IMR-90 (cell line): ENCODE results near the gene WDTC1. TPM values are rescaled to one million over a fixed set of nuclear protein-coding genes. Genes with fewer than 3 reads are reported as not detected.

Experiments used
- ATAC-seq: fragments of 200-7000 bp; cut with Tn5 transposase; 2 replicates; pipeline ENCODE4 v1.9.1; 2020; ENCODE audit warnings: low read depth, mild to moderate bottlenecking, moderate library complexity
- BruUV-seq: library from RNA; stranded (reverse); fragments of 400-500 nt; replicated peaks from 2 replicates; lab custom pipeline; 2021; lab: Mats Ljungman, UMichigan
- CTCF ChIA-PET: fragments of 300-600 bp; formaldehyde crosslinking; extraction: SDS; loops from one replicate; lab custom pipeline; 2021; ENCODE audit warnings: antibody characterized with exemption; lab: Yijun Ruan, JAX
- POLR2A ChIA-PET: fragments of 300-600 bp; sonication (Branson Sonifier 250); formaldehyde crosslinking; loops from one replicate; lab custom pipeline; 2022; ENCODE audit warnings: antibody characterized with exemption; ENCODE audit not compliant: unreplicated experiment; lab: Charles Lee
- DNase-seq: peaks from one replicate; pipeline ENCODE4 v3.0.0; 2013
- H2AFZ ChIP-seq: replicated peaks from 2 replicates; pipeline ENCODE3; 2013; ENCODE audit warnings: low read length, mild to moderate bottlenecking; ENCODE audit not compliant: poor library complexity
- H2AK5ac ChIP-seq: 2 replicates; pipeline ENCODE4 v1.6.1; 2013; ENCODE audit warnings: low read depth, low read length, inconsistent platforms
- H2AK9ac ChIP-seq: replicated peaks from 2 replicates; pipeline ENCODE3; 2013; ENCODE audit warnings: mild to moderate bottlenecking, low read depth, low read length, moderate library complexity; ENCODE audit not compliant: poor library complexity
- H2BK120ac ChIP-seq: 2 replicates; pipeline ENCODE4 v1.6.1; 2013; ENCODE audit warnings: low read depth, low read length, inconsistent platforms
- H2BK15ac ChIP-seq: 3 replicates; pipeline ENCODE4 v1.6.1; 2013; ENCODE audit warnings: low read depth, low read length, inconsistent platforms
- H2BK20ac ChIP-seq: 2 replicates; pipeline ENCODE4 v1.6.1; 2013; ENCODE audit warnings: low read depth, mild to moderate bottlenecking, inconsistent platforms, low read length, moderate library complexity
- H2BK5ac ChIP-seq: 2 replicates; pipeline ENCODE4 v1.6.1; 2013; ENCODE audit warnings: mild to moderate bottlenecking, low read depth, low read length, inconsistent platforms; ENCODE audit not compliant: poor library complexity, severe bottlenecking
- H3K14ac ChIP-seq: replicated peaks from 2 replicates; pipeline ENCODE4 v1.6.1; 2013; ENCODE audit warnings: low read depth, low read length, inconsistent platforms
- H3K18ac ChIP-seq: 2 replicates; pipeline ENCODE4 v1.6.1; 2013; ENCODE audit warnings: low read depth, low read length, control low read depth
- H3K23ac ChIP-seq: 2 replicates; pipeline ENCODE4 v1.6.1; 2013; ENCODE audit warnings: low read depth, low read length, inconsistent platforms
- H3K27ac ChIP-seq: 2 replicates; pipeline ENCODE4 v1.5.1; 2013; ENCODE audit warnings: mild to moderate bottlenecking, control low read depth, low read length; ENCODE audit not compliant: insufficient read depth
- H3K27me3 ChIP-seq: 2 replicates; pipeline ENCODE4 v1.6.1; 2013; ENCODE audit warnings: low read length; ENCODE audit not compliant: control insufficient read depth, insufficient read depth
- H3K36me3 ChIP-seq: 2 replicates; pipeline ENCODE4 v1.6.1; 2013; ENCODE audit warnings: low read length, mixed read lengths; ENCODE audit not compliant: control insufficient read depth, insufficient read depth
- H3K4ac ChIP-seq: 2 replicates; pipeline ENCODE4 v1.6.1; 2013; ENCODE audit warnings: low read depth, low read length, inconsistent platforms
- H3K4me1 ChIP-seq: 2 replicates; pipeline ENCODE4 v1.6.1; 2013; ENCODE audit warnings: low read length, mixed read lengths; ENCODE audit not compliant: control insufficient read depth, insufficient read depth
- H3K4me2 ChIP-seq: 2 replicates; pipeline ENCODE4 v1.6.1; 2013; ENCODE audit warnings: low read depth, mild to moderate bottlenecking, control low read depth, low read length, moderate library complexity
- H3K4me3 ChIP-seq: 2 replicates; pipeline ENCODE4 v1.5.1; 2013; ENCODE audit warnings: low read depth, mild to moderate bottlenecking, control low read depth, low read length, moderate library complexity; ENCODE audit not compliant: insufficient read depth
- H3K56ac ChIP-seq: 2 replicates; pipeline ENCODE4 v1.6.1; 2013; ENCODE audit warnings: low read length, inconsistent platforms; ENCODE audit not compliant: insufficient read depth; ENCODE audit errors: extremely low read depth
- H3K79me1 ChIP-seq, 2 experiments: 2 replicates each; pipeline ENCODE4 v1.6.1; 2013; ENCODE audit warnings: low read length in 2 of 2, inconsistent platforms in 1 of 2, low read depth in 1 of 2
- H3K9ac ChIP-seq: 2 replicates; pipeline ENCODE4 v1.6.1; 2013; ENCODE audit warnings: low read depth, low read length, control low read depth
- H3K9me1 ChIP-seq: 2 replicates; pipeline ENCODE4 v1.6.1; 2013; ENCODE audit warnings: low read length, inconsistent platforms; ENCODE audit not compliant: insufficient read depth
- H3K9me3 ChIP-seq: 2 replicates; pipeline ENCODE4 v1.6.1; 2013; ENCODE audit warnings: low read length; ENCODE audit not compliant: control insufficient read depth, insufficient read depth
- H4K20me1 ChIP-seq: 2 replicates; pipeline ENCODE4 v1.6.1; 2013; ENCODE audit warnings: low read length, inconsistent platforms; ENCODE audit not compliant: insufficient read depth
- H4K5ac ChIP-seq: 2 replicates; pipeline ENCODE4 v1.6.1; 2013; ENCODE audit warnings: mild to moderate bottlenecking, low read depth, low read length, control low read depth
- H4K8ac ChIP-seq, 2 experiments: 2 replicates each; pipeline ENCODE4 v1.6.1; 2013; ENCODE audit warnings: low read depth in 2 of 2, low read length in 2 of 2, control low read depth in 1 of 2, inconsistent platforms in 1 of 2
- H4K91ac ChIP-seq: 2 replicates; pipeline ENCODE4 v1.6.1; 2013; ENCODE audit warnings: low read depth, low read length, inconsistent platforms; ENCODE audit not compliant: insufficient read depth
- BHLHE40 ChIP-seq: fragments of 150-350 bp; IDR thresholded peaks from 2 replicates; pipeline ENCODE4 v1.6.1; 2016; ENCODE audit warnings: mild to moderate bottlenecking, low read depth, low read length
- CEBPB ChIP-seq: IDR thresholded peaks from 2 replicates; pipeline ENCODE4 v1.6.1; 2012; ENCODE audit warnings: low read depth, low read length, improper control_type of control experiment
- CHD1 ChIP-seq: IDR thresholded peaks from 2 replicates; pipeline ENCODE4 v1.6.1; 2012; ENCODE audit warnings: low read depth, low read length, improper control_type of control experiment
- FOS ChIP-seq: fragments of 150-350 bp; IDR thresholded peaks from 2 replicates; pipeline ENCODE4 v1.6.1; 2016; ENCODE audit warnings: low read depth, low read length
- MAFK ChIP-seq: IDR thresholded peaks from 2 replicates; pipeline ENCODE4 v1.6.1; 2012; ENCODE audit warnings: low read depth, low read length, improper control_type of control experiment
- MAZ ChIP-seq: IDR thresholded peaks from 2 replicates; pipeline ENCODE4 v1.6.1; 2012; ENCODE audit warnings: low read depth, mild to moderate bottlenecking, low read length, improper control_type of control experiment, moderate library complexity, borderline replicate concordance
- MXI1 ChIP-seq: IDR thresholded peaks from 2 replicates; pipeline ENCODE4 v1.6.1; 2012; ENCODE audit warnings: low read depth, mild to moderate bottlenecking, low read length, moderate library complexity, borderline replicate concordance
- NFE2L2 ChIP-seq: fragments of 150-350 bp; IDR thresholded peaks from 2 replicates; pipeline ENCODE4 v1.6.1; 2016; ENCODE audit warnings: low read depth, mild to moderate bottlenecking, low read length
- POLR2A ChIP-seq: IDR thresholded peaks from 2 replicates; pipeline ENCODE4 v1.6.1; 2012; ENCODE audit warnings: mild to moderate bottlenecking, low read depth, low read length
- RAD21 ChIP-seq: IDR thresholded peaks from 2 replicates; pipeline ENCODE4 v1.6.1; 2012; ENCODE audit warnings: low read length, improper control_type of control experiment
- RCOR1 ChIP-seq: IDR thresholded peaks from 2 replicates; pipeline ENCODE4 v1.6.1; 2012; ENCODE audit warnings: mild to moderate bottlenecking, low read length, improper control_type of control experiment; ENCODE audit not compliant: insufficient replicate concordance
- SMC3 ChIP-seq: fragments of 150-350 bp; IDR thresholded peaks from 2 replicates; pipeline ENCODE4 v1.6.1; 2016; ENCODE audit warnings: low read depth, mild to moderate bottlenecking, antibody characterized with exemption, low read length, moderate library complexity
- WGBS, 2 experiments: methylation state at CpG; one replicate each; pipeline versions ENCODE4 v1.1.5 to v1.1.7; 2013; ENCODE audit warnings: missing lambda C conversion rate in 2 of 2; ENCODE audit not compliant: insufficient read length in 1 of 2; ENCODE audit errors: extremely low coverage in 2 of 2; 5-methylcytosine and 5-hydroxymethylcytosine counted together
- dilution Hi-C: fragments of 300-500 bp; cut with HindIII; formaldehyde crosslinking; loops from one replicate; pipeline ENCODE4 v1.14.3; 2018; ENCODE audit warnings: low sequenced_read_pairs; ENCODE audit not compliant: unreplicated experiment
- in situ Hi-C: fragments of 300-500 bp; cut with MboI; formaldehyde crosslinking; loops from 3 replicates; pipeline ENCODE4 v1.14.3; 2019; ENCODE audit warnings: low sequenced_read_pairs, inconsistent platforms, mixed read lengths
- intact Hi-C: fragments of 100-400 bp; cut with micrococcal nuclease; formaldehyde crosslinking; loops from 2 replicates; pipeline ENCODE4 v1.10.0; 2022
- polyA plus RNA-seq, 3 experiments: library from polyadenylated mRNA; depleted of rRNA; stranded (reverse); fragments of >200 nt; gene quantifications; 2 replicates each; pipeline ENCODE4 v1.2.3, GENCODE V29; 2012; ENCODE audit warnings: low replicate concordance in 1 of 3
- total RNA-seq: library from RNA; depleted of rRNA; stranded (reverse); fragments of >200 nt; gene quantifications from 2 replicates; pipeline ENCODE4 v1.2.3, GENCODE V29; 2012
- TF ChIP-seq, protein P1 (sequence below): fragments of 150-350 bp; IDR thresholded peaks from 2 replicates; pipeline ENCODE4 v1.6.1; 2017; ENCODE audit warnings: mild to moderate bottlenecking, antibody characterized with exemption, low read length, low read depth
- TF ChIP-seq, protein P2 (sequence below): conservative IDR thresholded peaks from 2 replicates; pipeline ENCODE4 v1.5.1; 2012; ENCODE audit warnings: mild to moderate bottlenecking, low read depth, low read length, improper control_type of control experiment

The WDTC1 gene
- total and polyA plus RNA-seq, 2 of the 4 experiments (the other 2 are of a cell fraction), result 9.9 to 15.2 TPM

DNA sequence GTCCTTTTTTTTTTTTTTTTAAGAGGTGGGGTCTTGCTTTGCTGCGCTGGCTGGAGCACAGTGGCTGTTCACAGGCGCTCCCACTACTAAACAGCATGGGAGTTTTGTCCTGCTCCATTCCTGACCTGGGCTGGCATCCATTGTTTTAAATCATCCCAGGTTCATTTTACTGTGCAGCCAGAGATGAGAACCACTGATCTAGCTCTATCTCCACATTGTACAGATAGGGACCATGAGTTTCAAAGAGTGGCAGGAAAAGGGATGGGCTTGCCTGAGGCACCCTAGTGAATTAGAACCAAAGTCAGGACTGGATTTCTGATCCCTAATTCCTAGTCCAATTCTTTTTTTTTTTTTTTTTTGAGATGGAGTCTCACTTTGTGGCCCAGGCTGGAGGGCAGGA, 80.3 kb downstream of the WDTC1 start:
- ATAC-seq (no peak), DNase-seq (no peak)
- Histone ChIP-seq H3K9ac (no peak overlapping the region), H3K4me3 (no peak overlapping the region), H3K36me3 (no peaks in the 10 kb centered on the region), H4K8ac (no peak overlapping the region), H2AFZ (no peak overlapping the region), H3K27ac (no peak overlapping the region), H2AK5ac (no peak overlapping the region), H3K79me1 (no peaks in the 10 kb centered on the region), H4K20me1 (no peaks in the 10 kb centered on the region), H3K4ac (no peak overlapping the region), H2BK20ac (no peak overlapping the region), H2BK120ac (no peak overlapping the region), H3K9me3 (no peaks in the 10 kb centered on the region), H3K14ac (no peak overlapping the region), H2BK15ac (no peak overlapping the region), H4K5ac (no peak overlapping the region), H4K91ac (no peak overlapping the region), H2BK5ac (no peak overlapping the region), H3K27me3 (no peaks in the 10 kb centered on the region), H3K4me1 (no peaks in the 10 kb centered on the region; the same call in 1 of the 2 replicates), H3K9me1 (0 out of 2 replicates have a peak, but pooled peaks cover 3% of the 10 kb centered on the region), H3K23ac (no peak overlapping the region), H3K18ac (no peak overlapping the region), H3K4me2 (no peak overlapping the region), H2AK9ac (no peak overlapping the region), H3K56ac (no peak overlapping the region)
- no CpG with 5 or more reads among the region's 2 CpGs for WGBS, 2 experiments
- in situ Hi-C loops, result no loop called here
- no TSS peak for BruUV-seq
- dilution Hi-C loops, result no loop called here
- ChIA-PET POLR2A (interaction anchor here (0.7 kb wide), 1 partner anchor 12 kb away, joined by 7 read pairs; no protein-coding TSS in a partner anchor), CTCF (interaction anchor here (0.7 kb wide), 1 partner anchor 13 kb away, joined by 7 read pairs; no protein-coding TSS in a partner anchor)
- TF ChIP-seq CHD1, result no peak
- TF ChIP-seq NFE2L2, result no peak
- no peak for TF ChIP-seq MAFK
- TF ChIP-seq, protein P1, sequence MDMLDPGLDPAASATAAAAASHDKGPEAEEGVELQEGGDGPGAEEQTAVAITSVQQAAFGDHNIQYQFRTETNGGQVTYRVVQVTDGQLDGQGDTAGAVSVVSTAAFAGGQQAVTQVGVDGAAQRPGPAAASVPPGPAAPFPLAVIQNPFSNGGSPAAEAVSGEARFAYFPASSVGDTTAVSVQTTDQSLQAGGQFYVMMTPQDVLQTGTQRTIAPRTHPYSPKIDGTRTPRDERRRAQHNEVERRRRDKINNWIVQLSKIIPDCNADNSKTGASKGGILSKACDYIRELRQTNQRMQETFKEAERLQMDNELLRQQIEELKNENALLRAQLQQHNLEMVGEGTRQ, result no peak
- TF ChIP-seq, protein P2, sequence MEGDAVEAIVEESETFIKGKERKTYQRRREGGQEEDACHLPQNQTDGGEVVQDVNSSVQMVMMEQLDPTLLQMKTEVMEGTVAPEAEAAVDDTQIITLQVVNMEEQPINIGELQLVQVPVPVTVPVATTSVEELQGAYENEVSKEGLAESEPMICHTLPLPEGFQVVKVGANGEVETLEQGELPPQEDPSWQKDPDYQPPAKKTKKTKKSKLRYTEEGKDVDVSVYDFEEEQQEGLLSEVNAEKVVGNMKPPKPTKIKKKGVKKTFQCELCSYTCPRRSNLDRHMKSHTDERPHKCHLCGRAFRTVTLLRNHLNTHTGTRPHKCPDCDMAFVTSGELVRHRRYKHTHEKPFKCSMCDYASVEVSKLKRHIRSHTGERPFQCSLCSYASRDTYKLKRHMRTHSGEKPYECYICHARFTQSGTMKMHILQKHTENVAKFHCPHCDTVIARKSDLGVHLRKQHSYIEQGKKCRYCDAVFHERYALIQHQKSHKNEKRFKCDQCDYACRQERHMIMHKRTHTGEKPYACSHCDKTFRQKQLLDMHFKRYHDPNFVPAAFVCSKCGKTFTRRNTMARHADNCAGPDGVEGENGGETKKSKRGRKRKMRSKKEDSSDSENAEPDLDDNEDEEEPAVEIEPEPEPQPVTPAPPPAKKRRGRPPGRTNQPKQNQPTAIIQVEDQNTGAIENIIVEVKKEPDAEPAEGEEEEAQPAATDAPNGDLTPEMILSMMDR, result no peak
- TF ChIP-seq RAD21, result no peak
- no peak for TF ChIP-seq RCOR1
- no peak for TF ChIP-seq SMC3
- no peak for TF ChIP-seq MXI1
- TF ChIP-seq POLR2A, result no peak
- no peak for TF ChIP-seq MAZ
- TF ChIP-seq BHLHE40, result no peak
- TF ChIP-seq CEBPB, result no peak
- TF ChIP-seq FOS, result no peak
- intact Hi-C loops, result no loop called here
